ENCODE data around the gene LPP. TPM values are rescaled to one million over a fixed set of nuclear protein-coding genes. Genes with fewer than 3 reads are reported as not detected.

LPP gene
- total RNA-seq, 2 experiments from 2014 or later = 13.4 to 16.5 TPM

- ChIA-PET CTCF (no interaction called here), POLR2A (no interaction called here)
Measured at GRCh38 chr3:188529228-188529627, 375.3 kb downstream of the LPP start.

DNA sequence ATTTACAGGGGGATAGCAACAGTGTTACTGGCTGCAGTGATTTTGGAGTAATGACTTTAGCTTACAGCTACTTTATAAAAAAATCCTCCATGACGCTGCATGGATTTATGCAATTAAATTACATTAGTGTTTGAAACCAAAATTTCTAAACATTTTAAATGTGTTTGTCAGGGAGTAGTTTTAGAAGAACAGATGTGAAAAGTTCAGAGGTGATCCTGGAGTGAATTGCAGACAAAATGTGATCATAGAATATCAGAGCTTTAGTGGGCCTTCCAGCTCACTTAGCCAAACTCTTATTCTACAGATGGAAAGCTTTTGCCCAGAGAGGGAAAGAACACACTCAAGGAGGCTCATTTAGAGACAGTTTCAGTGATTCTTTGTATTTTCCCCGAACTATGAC lies 376.3 kb downstream of the LPP start:
- POLR2A ChIA-PET = no interaction called here

GRCh38 chr3:188531210-188531609 lies 377.3 kb downstream of the LPP start:
- POLR2A ChIA-PET = no interaction called here
- CTCF ChIA-PET = no interaction called here

More for the DNA sequence above, 376.3 kb downstream of the LPP start:
- CTCF ChIA-PET = no interaction called here

GRCh38 chr3:188533172-188533571 lies 379.2 kb downstream of the LPP start:
- POLR2A ChIA-PET = no interaction called here
- CTCF ChIA-PET = no interaction called here

DNA sequence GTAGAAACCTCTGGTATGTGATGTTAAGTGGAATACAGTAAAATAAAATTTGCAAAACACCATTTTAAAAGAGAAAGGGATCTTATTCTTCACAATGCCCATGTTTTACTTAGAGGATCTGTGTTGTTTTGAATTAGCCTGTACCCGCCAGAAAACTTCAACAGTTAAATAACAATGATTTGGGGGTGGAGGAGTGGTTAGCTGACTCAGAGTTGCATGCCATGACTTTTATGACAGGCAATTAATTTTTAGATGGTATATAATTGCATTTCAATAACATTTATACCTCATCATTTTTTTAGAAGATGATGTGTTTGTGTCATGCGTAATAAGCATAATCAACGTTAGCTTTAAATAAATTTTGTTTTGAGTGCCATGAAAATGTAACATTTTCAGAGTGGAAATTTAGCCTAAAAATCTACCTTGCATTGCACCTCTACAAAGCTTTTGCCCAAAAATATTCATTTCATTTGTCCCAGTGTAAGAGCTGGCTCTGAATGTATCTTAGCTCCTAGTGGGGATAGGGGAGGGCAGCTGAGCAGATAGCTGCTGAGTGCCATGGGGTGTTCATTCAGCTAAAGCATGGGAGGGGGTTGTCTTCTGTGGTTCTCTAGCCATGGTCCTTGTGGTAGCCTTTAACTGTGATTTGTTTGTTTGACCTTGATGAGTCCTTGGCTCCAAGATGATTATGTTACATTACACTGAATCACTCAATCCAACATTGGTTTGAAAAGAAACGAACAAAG lies 379.8 kb downstream of the LPP start:
- CTCF ChIA-PET = no interaction called here
- POLR2A ChIA-PET = no interaction called here

DNA sequence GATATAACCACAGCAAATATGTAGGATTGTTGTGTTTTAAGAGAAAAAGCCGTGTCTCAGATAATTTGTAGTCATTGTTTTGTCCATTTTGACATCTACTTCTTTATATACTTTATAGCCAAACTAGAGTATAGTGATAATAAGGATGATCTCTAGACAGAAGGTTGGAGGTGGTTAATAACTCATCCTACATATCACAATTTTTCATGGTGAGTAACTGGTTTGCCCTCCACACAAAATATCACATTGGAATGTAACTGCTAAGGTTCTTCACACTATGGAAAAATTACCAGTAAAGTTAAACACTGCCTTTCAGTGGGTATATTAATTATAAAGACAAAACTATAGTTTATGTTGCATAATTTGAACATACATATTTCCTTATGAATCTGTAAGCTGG lies 380.7 kb downstream of the LPP start:
- POLR2A ChIA-PET = no interaction called here
- CTCF ChIA-PET = no interaction called here

- CTCF ChIA-PET = no interaction called here
- POLR2A ChIA-PET = no interaction called here
Measured at GRCh38 chr3:188537606-188538005, 383.6 kb downstream of the LPP start.

GRCh38 chr3:188539037-188539436 lies 385.1 kb downstream of the LPP start:
- ChIA-PET POLR2A (no interaction called here), CTCF (no interaction called here)

GRCh38 chr3:188539631-188540194 lies 385.8 kb downstream of the LPP start:
- CTCF ChIA-PET = no interaction called here
- POLR2A ChIA-PET = no interaction called here

GRCh38 chr3:188542196-188542595 lies 388.2 kb downstream of the LPP start:
- ChIA-PET CTCF (no interaction called here), POLR2A (no interaction called here)

DNA sequence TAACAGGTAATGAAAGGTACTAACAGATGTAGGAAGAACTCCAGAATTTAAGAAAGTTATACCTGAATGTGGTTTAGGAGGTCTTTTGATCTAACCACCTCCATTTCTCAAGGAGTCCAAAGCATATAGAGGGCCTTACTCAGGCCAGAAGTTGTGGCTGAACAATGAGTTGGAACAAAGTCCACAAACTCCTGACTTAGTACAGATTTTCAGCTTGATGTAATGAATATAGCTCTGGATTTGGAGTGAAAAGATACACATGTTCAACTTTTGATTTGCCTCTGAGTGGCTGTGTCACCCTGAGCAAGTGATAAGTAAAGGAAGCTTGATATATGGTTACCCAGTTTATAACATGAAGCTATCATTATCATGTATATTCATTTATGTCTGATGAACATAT lies 390.1 kb downstream of the LPP start:
- ChIA-PET CTCF (no interaction called here), POLR2A (no interaction called here)

GRCh38 chr3:188546835-188547670 lies 393.1 kb downstream of the LPP start:
- POLR2A ChIA-PET = no interaction called here
- CTCF ChIA-PET = interaction anchor here (0.6 to 0.8 kb wide), 2 partner anchors 15 to 635 kb away, joined by 3 read pairs; no protein-coding TSS in a partner anchor

GRCh38 chr3:188553569-188553968 lies 399.6 kb downstream of the LPP start:
- POLR2A ChIA-PET = no interaction called here
- CTCF ChIA-PET = interaction anchor here (0.7 to 1.4 kb wide), 2 partner anchors 10 to 15 kb away, joined by 3 read pairs; no protein-coding TSS in a partner anchor

DNA sequence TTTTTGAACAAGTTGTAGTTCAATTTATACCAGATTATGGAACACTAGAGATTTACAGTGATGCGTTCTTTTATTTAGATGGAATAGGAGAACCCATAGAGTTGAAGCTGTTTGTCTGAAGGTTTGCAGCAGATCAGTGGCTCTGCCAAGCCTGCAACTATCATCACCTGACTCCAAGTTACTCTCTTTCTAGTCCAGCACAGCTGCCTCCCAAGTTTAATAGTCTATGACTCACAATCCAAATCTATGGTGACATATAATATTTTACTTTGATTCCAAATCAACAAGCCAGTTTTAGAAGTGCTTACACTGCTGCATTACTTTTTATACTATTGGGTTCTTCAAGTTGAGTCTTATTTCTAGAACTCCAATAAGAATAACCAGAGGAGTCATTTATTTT lies 400.4 kb downstream of the LPP start:
- CTCF ChIA-PET = interaction anchor here (0.6 kb wide), 1 partner anchor 30 kb away, joined by 3 read pairs; no protein-coding TSS in a partner anchor
- POLR2A ChIA-PET = no interaction called here

DNA sequence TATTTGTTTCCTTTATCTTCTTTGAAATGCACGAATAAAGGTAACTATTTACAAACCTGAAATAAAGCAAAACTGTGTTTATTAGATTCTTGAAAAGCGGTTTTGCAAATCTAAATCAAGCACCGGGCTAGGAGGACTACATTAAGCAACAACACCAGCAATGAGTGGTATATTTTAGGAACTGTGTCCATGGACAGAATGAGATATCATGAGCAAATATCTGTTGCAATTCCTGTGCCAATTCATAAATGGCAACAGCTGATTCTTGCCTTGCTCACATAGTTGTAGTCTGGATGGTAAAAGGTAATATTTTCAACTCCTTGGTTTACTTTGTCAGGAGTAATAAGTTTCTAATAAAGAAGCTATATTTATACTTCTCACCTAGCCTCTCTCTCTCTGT lies 403.3 kb downstream of the LPP start:
- CTCF ChIA-PET = no interaction called here
- POLR2A ChIA-PET = no interaction called here

DNA sequence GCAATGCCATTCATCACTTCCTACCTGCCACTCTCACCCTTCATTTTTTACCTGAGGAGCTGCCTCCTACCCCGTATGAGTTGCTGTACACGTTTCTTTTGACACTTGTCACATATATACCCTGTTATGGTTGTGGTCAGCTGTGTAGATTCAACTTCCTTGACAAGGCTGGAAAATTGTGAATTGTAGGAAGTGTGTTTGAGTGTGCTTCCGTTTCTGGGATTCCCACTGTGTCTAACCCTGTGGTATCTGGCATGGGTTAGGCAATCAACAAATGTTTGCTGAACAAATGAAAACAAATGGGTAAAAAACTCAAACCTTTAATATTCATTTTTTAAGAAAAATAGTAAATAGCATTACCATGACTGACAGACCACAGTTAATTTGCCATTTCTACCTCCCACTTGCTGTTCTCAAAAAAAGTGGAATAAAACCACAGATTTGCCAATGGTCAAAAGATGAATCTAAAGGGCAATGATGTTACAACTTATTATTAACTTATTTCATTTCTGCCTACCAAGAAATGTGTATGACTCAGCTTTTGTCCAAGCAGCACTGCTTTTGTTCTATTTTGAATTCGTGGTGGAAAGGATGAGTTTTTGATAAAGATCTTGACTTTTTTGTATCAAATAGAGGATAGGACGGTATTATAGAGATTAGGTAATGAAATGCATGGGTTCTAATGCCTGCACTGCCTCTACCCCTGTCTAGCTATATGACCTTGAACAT lies 404.6 kb downstream of the LPP start:
- CTCF ChIA-PET = no interaction called here

GRCh38 chr3:188559072-188559429 lies 405.1 kb downstream of the LPP start:
- ChIA-PET CTCF (no interaction called here), POLR2A (interaction anchor here (0.5 kb wide), 1 partner anchor 97 kb away, joined by 3 read pairs; no protein-coding TSS in a partner anchor)

More for the DNA sequence above, 404.6 kb downstream of the LPP start:
- POLR2A ChIA-PET = no interaction called here

DNA sequence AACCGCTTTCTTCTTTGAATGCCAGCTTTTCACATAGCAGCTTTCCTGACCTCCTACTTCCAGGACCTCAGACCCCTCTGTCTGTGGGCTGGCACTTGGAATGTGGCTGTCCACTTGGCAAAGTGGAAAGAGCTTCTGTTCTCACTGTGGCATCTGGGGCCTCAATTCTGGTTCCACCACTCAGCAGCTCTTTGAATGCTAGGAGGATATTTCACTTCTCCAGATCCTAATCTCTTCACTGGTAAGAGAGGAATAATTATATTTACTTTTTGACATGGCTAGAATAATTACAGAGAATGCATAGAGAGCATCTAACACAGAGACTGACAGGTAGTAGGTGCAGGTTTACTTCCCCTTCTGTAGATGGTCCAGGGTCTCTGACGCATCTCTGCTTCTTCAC lies 405.9 kb downstream of the LPP start:
- ChIA-PET POLR2A (no interaction called here), CTCF (interaction anchor here (0.6 kb wide), 1 partner anchor 196 kb away, joined by 4 read pairs; no protein-coding TSS in a partner anchor)

DNA sequence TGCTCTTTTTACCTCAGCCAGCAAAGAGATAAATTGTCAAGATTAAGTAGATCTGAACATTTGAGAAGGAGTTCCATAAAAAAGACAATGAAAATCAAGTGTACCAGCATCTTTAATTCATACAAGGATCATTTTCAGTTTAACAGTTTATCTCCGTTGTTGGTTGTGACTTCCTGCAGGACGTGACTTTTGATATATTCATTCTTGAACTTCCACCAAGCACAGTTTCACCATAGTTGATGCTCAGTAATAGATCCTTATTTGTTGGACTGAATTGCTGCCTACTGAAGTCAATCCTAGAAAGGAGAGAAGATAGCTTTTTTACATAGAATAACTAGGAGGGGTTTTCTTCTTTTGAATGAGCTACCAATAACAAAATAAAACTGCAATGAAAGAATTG lies 408.2 kb downstream of the LPP start:
- POLR2A ChIA-PET = no interaction called here
- CTCF ChIA-PET = interaction anchor here (0.5 kb wide), 1 partner anchor 14 kb away, joined by 3 read pairs; no protein-coding TSS in a partner anchor
